CD4-positive, alpha-beta T cell treated with Interleukin-17A for 4 hours (primary cell): ENCODE measurements around the gene KCNH6.
A peak's percentile ranks its signal among the peaks of the same experiment; 100 is the strongest.

ENCODE experiments used
- DNase-seq: peaks from one replicate; pipeline ENCODE4 v3.0.0-alpha.2; 2020; ENCODE audit warnings: mixed read lengths

Gene KCNH6

GRCh38 chr17:63489291-63489690 lies 33.9 kb upstream of the KCNH6 start:
- DNase-seq: no peak

- DNase-seq: no peak
Observed at GRCh38 chr17:63490329-63490728, 32.8 kb upstream of the KCNH6 start.

- DNase-seq: no peak
Observed at GRCh38 chr17:63490858-63491400, 32.2 kb upstream of the KCNH6 start.

GRCh38 chr17:63491413-63491812 lies 31.7 kb upstream of the KCNH6 start:
- DNase-seq: no peak

GRCh38 chr17:63491977-63492618 lies 31.1 kb upstream of the KCNH6 start:
- no peak for DNase-seq

- DNase-seq: no peak
Observed at GRCh38 chr17:63492940-63493339, 30.2 kb upstream of the KCNH6 start.

GRCh38 chr17:63493411-63493810 lies 29.7 kb upstream of the KCNH6 start:
- DNase-seq: no peak

- no peak for DNase-seq
Observed at GRCh38 chr17:63494300-63494928, 28.7 kb upstream of the KCNH6 start.

GRCh38 chr17:63495491-63495890 lies 27.7 kb upstream of the KCNH6 start:
- DNase-seq: no peak

GRCh38 chr17:63496177-63496576 lies 27.0 kb upstream of the KCNH6 start:
- no peak for DNase-seq

GRCh38 chr17:63496663-63497400 lies 26.3 kb upstream of the KCNH6 start:
- no peak for DNase-seq

- peak; percentile 24 for DNase-seq
Observed at GRCh38 chr17:63497708-63498483, 25.3 kb upstream of the KCNH6 start.

GRCh38 chr17:63498626-63499195 lies 24.4 kb upstream of the KCNH6 start:
- no peak for DNase-seq

- no peak for DNase-seq
Observed at GRCh38 chr17:63500543-63501390, 22.4 kb upstream of the KCNH6 start.

GRCh38 chr17:63503341-63503705 lies 19.8 kb upstream of the KCNH6 start:
- no peak for DNase-seq

- DNase-seq: no peak
Observed at GRCh38 chr17:63504261-63504660, 18.9 kb upstream of the KCNH6 start.

GRCh38 chr17:63505341-63505740 lies 17.8 kb upstream of the KCNH6 start:
- DNase-seq: no peak

- no peak for DNase-seq
Observed at GRCh38 chr17:63506627-63507026, 16.5 kb upstream of the KCNH6 start.

- no peak for DNase-seq
Observed at GRCh38 chr17:63511331-63511730, 11.8 kb upstream of the KCNH6 start.

- DNase-seq: no peak
Observed at GRCh38 chr17:63512388-63512787, 10.8 kb upstream of the KCNH6 start.

- DNase-seq: no peak
Observed at GRCh38 chr17:63512896-63513644, 10.1 kb upstream of the KCNH6 start.
